Nephron (organoid): ENCODE results near the gene ADGRL3.
"Not testable (repeated sequence)": the region's sequence is repeated elsewhere in the genome, so short reads cannot be mapped to it uniquely, and the experiment has no call there.

Source experiments
- H3K27ac Mint-ChIP-seq, 3 experiments: 2 replicates each; pipeline ENCODE4 v1.8.0; 2020; ENCODE audit warnings: mixed read lengths in 3 of 3, mild to moderate bottlenecking in 2 of 3, moderate library complexity in 1 of 3
- H3K27me3 Mint-ChIP-seq: 2 replicates; pipeline ENCODE4 v1.8.0; 2021; ENCODE audit warnings: low read depth, mild to moderate bottlenecking, moderate library complexity, mixed read lengths
- H3K36me3 Mint-ChIP-seq: 2 replicates; pipeline ENCODE4 v1.8.0; 2020; ENCODE audit warnings: low read depth, mixed read lengths
- H3K4me1 Mint-ChIP-seq: 2 replicates; pipeline ENCODE4 v1.8.0; 2020; ENCODE audit warnings: mixed read lengths
- H3K4me3 Mint-ChIP-seq, 3 experiments: 2 replicates each; pipeline ENCODE4 v1.8.0; 2020; ENCODE audit warnings: mild to moderate bottlenecking in 3 of 3, mixed read lengths in 3 of 3, moderate library complexity in 2 of 3
- H3K9me3 Mint-ChIP-seq: 2 replicates; pipeline ENCODE4 v1.8.0; 2020; ENCODE audit warnings: mixed read lengths
- TF ChIP-seq, protein P1 (sequence below), 3 experiments: fragments of 200-600 bp; sonication (generic); IDR thresholded peaks; one replicate each; pipeline ENCODE4 v1.5.0; 2021; ENCODE audit warnings: antibody characterized with exemption in 3 of 3; ENCODE audit not compliant: unreplicated experiment in 3 of 3

The ADGRL3 gene

DNA sequence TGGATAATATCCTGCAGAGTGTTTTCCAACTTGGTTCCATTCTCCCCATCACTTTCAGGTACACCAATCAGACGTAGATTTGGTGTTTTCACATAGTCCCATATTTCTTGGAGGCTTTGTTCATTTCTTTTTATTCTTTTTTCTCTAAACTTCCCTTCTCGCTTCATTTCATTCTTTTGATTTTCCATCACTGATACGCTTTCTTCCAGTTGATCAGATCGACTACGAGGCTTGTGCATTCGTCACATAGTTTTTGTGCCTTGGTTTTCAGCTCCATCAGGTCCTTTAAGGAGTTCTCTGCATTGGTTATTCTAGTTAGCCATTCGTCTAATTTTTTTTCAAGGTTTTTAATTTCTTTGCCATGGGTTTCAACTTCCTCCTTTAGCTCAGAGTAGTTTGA lies 559.1 kb downstream of the ADGRL3 start:
- not testable (repeated sequence) for H3K27me3 Mint-ChIP-seq, H3K27ac Mint-ChIP-seq, H3K4me1 Mint-ChIP-seq, H3K4me3 Mint-ChIP-seq
- Mint-ChIP-seq H3K36me3 (peaks cover 32% of the 10 kb centered on the region), H3K9me3 (peaks cover 49% of the 10 kb centered on the region)

- H3K4me3 Mint-ChIP-seq, H3K27ac Mint-ChIP-seq, H3K4me1 Mint-ChIP-seq, H3K27me3 Mint-ChIP-seq: not testable (repeated sequence)
- Mint-ChIP-seq H3K9me3 (peaks cover 49% of the 10 kb centered on the region), H3K36me3 (peaks cover 32% of the 10 kb centered on the region)
Measured at GRCh38 chr4:61759885-61760284, 559.8 kb downstream of the ADGRL3 start.

DNA sequence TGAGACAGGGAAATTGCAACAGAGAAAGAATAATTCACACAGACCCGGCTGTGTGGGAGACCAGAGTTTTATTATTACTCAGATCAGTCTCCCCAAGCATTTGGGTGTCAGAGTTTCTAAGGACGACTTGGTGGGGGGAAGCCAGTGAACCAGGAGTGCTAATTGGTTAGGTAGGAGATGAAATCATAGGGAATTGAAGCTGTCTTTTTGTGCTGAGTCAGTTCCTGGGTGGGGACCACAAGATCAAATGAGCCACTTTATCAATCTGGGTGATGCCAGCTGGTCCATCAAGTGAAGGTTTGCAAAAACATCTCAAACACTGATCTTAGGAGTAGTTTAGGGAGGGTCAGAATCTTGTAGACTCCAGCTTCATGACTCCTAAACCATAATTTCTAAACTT lies 560.7 kb downstream of the ADGRL3 start:
- H3K4me1 Mint-ChIP-seq, result no peaks in the 10 kb centered on the region
- peaks cover 28% of the 10 kb centered on the region for H3K36me3 Mint-ChIP-seq
- H3K4me3 Mint-ChIP-seq, result no peak overlapping the region
- TF ChIP-seq, protein P1, sequence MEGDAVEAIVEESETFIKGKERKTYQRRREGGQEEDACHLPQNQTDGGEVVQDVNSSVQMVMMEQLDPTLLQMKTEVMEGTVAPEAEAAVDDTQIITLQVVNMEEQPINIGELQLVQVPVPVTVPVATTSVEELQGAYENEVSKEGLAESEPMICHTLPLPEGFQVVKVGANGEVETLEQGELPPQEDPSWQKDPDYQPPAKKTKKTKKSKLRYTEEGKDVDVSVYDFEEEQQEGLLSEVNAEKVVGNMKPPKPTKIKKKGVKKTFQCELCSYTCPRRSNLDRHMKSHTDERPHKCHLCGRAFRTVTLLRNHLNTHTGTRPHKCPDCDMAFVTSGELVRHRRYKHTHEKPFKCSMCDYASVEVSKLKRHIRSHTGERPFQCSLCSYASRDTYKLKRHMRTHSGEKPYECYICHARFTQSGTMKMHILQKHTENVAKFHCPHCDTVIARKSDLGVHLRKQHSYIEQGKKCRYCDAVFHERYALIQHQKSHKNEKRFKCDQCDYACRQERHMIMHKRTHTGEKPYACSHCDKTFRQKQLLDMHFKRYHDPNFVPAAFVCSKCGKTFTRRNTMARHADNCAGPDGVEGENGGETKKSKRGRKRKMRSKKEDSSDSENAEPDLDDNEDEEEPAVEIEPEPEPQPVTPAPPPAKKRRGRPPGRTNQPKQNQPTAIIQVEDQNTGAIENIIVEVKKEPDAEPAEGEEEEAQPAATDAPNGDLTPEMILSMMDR (IDR thresholded peaks at IDR 0.05; ENCODE audit: unreplicated experiment in 3 of 3), result no peak
- peaks cover 3% of the 10 kb centered on the region for H3K27me3 Mint-ChIP-seq
- no peak overlapping the region for H3K27ac Mint-ChIP-seq
- H3K9me3 Mint-ChIP-seq, result peaks cover 47% of the 10 kb centered on the region

GRCh38 chr4:61762722-61763627 lies 562.8 kb downstream of the ADGRL3 start:
- Mint-ChIP-seq H3K27ac (no peak overlapping the region), H3K4me3 (no peak overlapping the region)
- TF ChIP-seq, protein P1 (IDR thresholded peaks at IDR 0.05; ENCODE audit: unreplicated experiment in 3 of 3), result no peak

DNA sequence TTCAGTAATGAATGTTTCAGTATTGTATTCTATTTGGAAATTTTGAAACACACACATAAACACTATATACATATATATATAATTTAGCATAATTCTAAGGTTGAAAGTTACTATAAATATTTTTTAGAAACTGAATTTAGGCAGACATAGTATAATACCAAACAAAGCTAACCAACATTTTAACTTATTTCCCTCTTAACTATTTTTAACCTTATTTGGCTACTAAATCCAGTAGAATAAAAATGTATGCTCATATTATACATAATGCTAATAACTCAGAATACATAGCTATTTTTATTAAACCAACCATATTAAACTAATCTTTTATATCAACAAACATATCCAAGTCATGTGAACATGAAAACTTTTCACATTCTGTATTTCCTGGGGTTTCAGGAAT lies 563.6 kb downstream of the ADGRL3 start:
- H3K27ac Mint-ChIP-seq, result no peak overlapping the region
- TF ChIP-seq, protein P1 (IDR thresholded peaks at IDR 0.05; ENCODE audit: unreplicated experiment in 3 of 3), result no peak
- H3K36me3 Mint-ChIP-seq, result peaks cover 29% of the 10 kb centered on the region
- no peak overlapping the region for H3K4me3 Mint-ChIP-seq
- peaks cover 30% of the 10 kb centered on the region for H3K9me3 Mint-ChIP-seq
- H3K27me3 Mint-ChIP-seq, result peaks cover 3% of the 10 kb centered on the region
- no peaks in the 10 kb centered on the region for H3K4me1 Mint-ChIP-seq

More at GRCh38 chr4:61762722-61763627, 562.8 kb downstream of the ADGRL3 start:
- Mint-ChIP-seq H3K27me3 (peaks cover 3% of the 10 kb centered on the region), H3K36me3 (peaks cover 29% of the 10 kb centered on the region), H3K4me1 (no peaks in the 10 kb centered on the region), H3K9me3 (peaks cover 37% of the 10 kb centered on the region)

DNA sequence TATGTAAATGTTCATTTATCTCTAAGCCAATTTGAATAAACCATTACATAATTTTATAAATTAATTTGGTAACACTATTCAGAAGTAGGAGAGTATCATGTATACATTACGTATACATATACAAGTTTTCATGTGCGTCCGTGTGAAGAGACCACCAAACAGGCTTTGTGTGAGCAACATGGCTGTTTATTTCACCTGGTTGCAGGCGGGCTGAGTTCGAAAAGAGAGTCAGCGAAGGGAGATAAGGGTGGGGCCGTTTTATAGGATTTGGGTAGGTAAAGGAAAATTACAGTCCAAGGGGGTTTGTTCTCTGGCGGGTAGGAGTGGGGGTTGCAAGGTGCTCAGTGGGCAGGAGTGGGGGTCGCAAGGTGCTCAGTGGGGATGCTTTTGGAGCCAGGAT lies 564.0 kb downstream of the ADGRL3 start:
- H3K9me3 Mint-ChIP-seq, result peaks cover 27% of the 10 kb centered on the region
- not testable (repeated sequence) for H3K27me3 Mint-ChIP-seq, H3K4me1 Mint-ChIP-seq, H3K4me3 Mint-ChIP-seq, H3K27ac Mint-ChIP-seq
- H3K36me3 Mint-ChIP-seq, result peaks cover 26% of the 10 kb centered on the region

- H3K4me3 Mint-ChIP-seq, H3K4me1 Mint-ChIP-seq, H3K9me3 Mint-ChIP-seq, H3K36me3 Mint-ChIP-seq, H3K27me3 Mint-ChIP-seq, H3K27ac Mint-ChIP-seq: not testable (repeated sequence)
Measured at GRCh38 chr4:61769444-61770167, 569.5 kb downstream of the ADGRL3 start.

- Mint-ChIP-seq H3K4me3 (no peak overlapping the region), H3K27ac (no peak overlapping the region), H3K4me1 (no peaks in the 10 kb centered on the region), H3K27me3 (peaks cover 3% of the 10 kb centered on the region), H3K36me3 (peaks cover 10% of the 10 kb centered on the region), H3K9me3 (peaks cover 4% of the 10 kb centered on the region)
- TF ChIP-seq, protein P1 (IDR thresholded peaks at IDR 0.05; ENCODE audit: unreplicated experiment in 3 of 3), result no peak
Measured at GRCh38 chr4:61770456-61770855, 570.3 kb downstream of the ADGRL3 start.
